IPS-NIHi11 (cell line): Measurements from ENCODE around the gene MRPL3.

ENCODE experiments used
- DNase-seq: peaks from one replicate; pipeline ENCODE4 v3.0.0; 2012; ENCODE audit warnings: mixed read lengths, low spot score

Gene MRPL3

GRCh38 chr3:131502530-131503319 is at the start of gene MRPL3:
Gene MRPL3 (minus strand): TSS chr3:131502971. CDS start chr3:131502821, 150 bp downstream.
- DNase-seq: peak; percentile 88

GRCh38 chr3:131551761-131552160 is 49.0 kb upstream of the MRPL3 start:
- DNase-seq: no peak

GRCh38 chr3:131550562-131551465 is 48.0 kb upstream of the MRPL3 start:
- no peak for DNase-seq

- DNase-seq: peak; percentile 12
These were observed 46.6 kb upstream of the MRPL3 start for GRCh38 chr3:131549340-131549739.

GRCh38 chr3:131547585-131547984 is 44.8 kb upstream of the MRPL3 start:
- no peak for DNase-seq

GRCh38 chr3:131546441-131546840 is 43.7 kb upstream of the MRPL3 start:
- no peak for DNase-seq

- DNase-seq: no peak
These were observed 41.8 kb upstream of the MRPL3 start for GRCh38 chr3:131544557-131544956.

GRCh38 chr3:131543714-131544113 is 40.9 kb upstream of the MRPL3 start:
- DNase-seq: peak; percentile 7

- DNase-seq: no peak
These were observed 38.5 kb upstream of the MRPL3 start for GRCh38 chr3:131541288-131541687.

- no peak for DNase-seq
These were observed 38.0 kb upstream of the MRPL3 start for GRCh38 chr3:131540821-131541220.

GRCh38 chr3:131540143-131540542 is 37.4 kb upstream of the MRPL3 start:
- DNase-seq: no peak

GRCh38 chr3:131538968-131539367 is 36.2 kb upstream of the MRPL3 start:
- DNase-seq: no peak

- no peak for DNase-seq
These were observed 34.8 kb upstream of the MRPL3 start for GRCh38 chr3:131537531-131537930.

GRCh38 chr3:131535596-131535995 is 32.8 kb upstream of the MRPL3 start:
- DNase-seq: no peak

- no peak for DNase-seq
These were observed 32.4 kb upstream of the MRPL3 start for GRCh38 chr3:131535131-131535530.

GRCh38 chr3:131532645-131533044 is 29.9 kb upstream of the MRPL3 start:
- DNase-seq: no peak

GRCh38 chr3:131530843-131531242 is 28.1 kb upstream of the MRPL3 start:
- DNase-seq: no peak

GRCh38 chr3:131530388-131530787 is 27.6 kb upstream of the MRPL3 start:
- no peak for DNase-seq

- peak; percentile 71 for DNase-seq
These were observed 24.1 kb upstream of the MRPL3 start for GRCh38 chr3:131526801-131527347.

- no peak for DNase-seq
These were observed 15.9 kb upstream of the MRPL3 start for GRCh38 chr3:131518680-131519079.

- DNase-seq: no peak
These were observed 2.6 kb upstream of the MRPL3 start for GRCh38 chr3:131505421-131505820.

- DNase-seq: no peak
These were observed 507 bp upstream of the MRPL3 start for GRCh38 chr3:131503320-131503635.

GRCh38 chr3:131501949-131502348 is 822 bp downstream of the MRPL3 start:
- DNase-seq: peak; percentile 15
